Measurements from ENCODE around the gene AK2. TPM values are rescaled to one million over a fixed set of nuclear protein-coding genes. Genes with fewer than 3 reads are reported as not detected.

AK2 gene
- total and polyA plus RNA-seq, 4 donors = 34.2 to 181 (median 115) TPM

- Histone ChIP-seq H3K27me3 (ENCODE audit: control insufficient read depth in 4 of 4, insufficient read depth in 4 of 4, low read length in 3 of 4) (no peaks in the 10 kb centered on the region), H3K27ac (ENCODE audit: low read depth in 1 of 2, low read length in 2 of 2) (peak overlapping the region; percentile 62 to 73), H3K4me3 (ENCODE audit: low read depth in 1 of 3, low read length in 3 of 3) (no peak overlapping the region), H3K9me3 (ENCODE audit: control insufficient read depth in 4 of 4, low read length in 3 of 4) (no peaks in the 10 kb centered on the region), H3K36me3 (ENCODE audit: control insufficient read depth in 4 of 4, insufficient read depth in 3 of 4, low read depth in 1 of 4, low read length in 3 of 4) (peaks cover 3 to 27% (median 19%) of the 10 kb centered on the region in 4 donors), H3K4me1 (ENCODE audit: control insufficient read depth in 4 of 4, insufficient read depth in 4 of 4, low read length in 3 of 4) (peaks cover 19 to 62% (median 49%) of the 10 kb centered on the region in 4 donors), H3K9ac (ENCODE audit: low read depth in 1 of 2, low read length in 2 of 2) (no peak overlapping the region)
- WGBS = 24% methylated on average over 5 of the region's 5 CpGs
- DNase-seq (ENCODE audit: low spot score) = no peak
- TF ChIP-seq RAD21 (IDR thresholded peaks at IDR 0.05) (peak; percentile 59 to 70), CTCF (IDR thresholded peaks at IDR 0.05; ENCODE audit: low read depth, low read length, missing input control) (peak; percentile 5), GABPA (IDR thresholded peaks at IDR 0.05 in 1 of 2, conservative IDR thresholded peaks at IDR 0.05 in 1 of 2) (peak in 1 of 2 donors; percentile 34), MAX (IDR thresholded peaks at IDR 0.05) (peak; percentile 98), TAF1 (conservative IDR thresholded peaks at IDR 0.05) (no peak), NR2F2 (IDR thresholded peaks at IDR 0.05) (no peak), HNF4G (IDR thresholded peaks at IDR 0.05) (no peak), FOXA2 (IDR thresholded peaks at IDR 0.05) (peak; percentile 62), SP1 (IDR thresholded peaks at IDR 0.05) (peak; percentile 81), EGR1 (IDR thresholded peaks at IDR 0.05; ENCODE audit: low read depth in 2 of 2) (peak; percentile 94 to 98), JUND (IDR thresholded peaks at IDR 0.05) (peak in 1 of 2 donors; percentile 86), FOXA1 (IDR thresholded peaks at IDR 0.05) (peak; percentile 70), YY1 (IDR thresholded peaks at IDR 0.05) (peak; percentile 78), RXRA (IDR thresholded peaks at IDR 0.05) (peak; percentile 87 to 96), REST (IDR thresholded peaks at IDR 0.05) (peak; percentile 66), ATF3 (IDR thresholded peaks at IDR 0.05) (no peak), ZBTB33 (IDR thresholded peaks at IDR 0.05) (peak; percentile 53), HNF4A (conservative IDR thresholded peaks at IDR 0.05) (peak; percentile 73 to 92)
Measured at GRCh38 chr1:33010932-33011731, 25.6 kb downstream of the AK2 start.
